ENCODE results near the gene NFIB. TPM values are rescaled to one million over a fixed set of nuclear protein-coding genes. Genes with fewer than 3 reads are reported as not detected.

The NFIB gene
- total and polyA plus RNA-seq, 2 donors (not counting 1 experiment from before 2014, with no cell fraction given) = 29.3 to 36.3 TPM

- no peak overlapping the region for H3K4me3 ChIP-seq (replicated peaks in 1 of 4; ENCODE audit: control extremely low read depth in 1 of 4, insufficient read depth in 1 of 4, low read depth in 3 of 4, low read length in 4 of 4)
- no peaks in the 10 kb centered on the region for H3K27me3 ChIP-seq (ENCODE audit: control insufficient read depth, insufficient read depth, low read length)
- no peak overlapping the region for H3K27ac ChIP-seq (ENCODE audit: insufficient read depth, low read length)
- no peak for TF ChIP-seq EZH2 (IDR thresholded peaks at IDR 0.05; ENCODE audit: low read length, missing control alignments)
- TF ChIP-seq, protein P1, sequence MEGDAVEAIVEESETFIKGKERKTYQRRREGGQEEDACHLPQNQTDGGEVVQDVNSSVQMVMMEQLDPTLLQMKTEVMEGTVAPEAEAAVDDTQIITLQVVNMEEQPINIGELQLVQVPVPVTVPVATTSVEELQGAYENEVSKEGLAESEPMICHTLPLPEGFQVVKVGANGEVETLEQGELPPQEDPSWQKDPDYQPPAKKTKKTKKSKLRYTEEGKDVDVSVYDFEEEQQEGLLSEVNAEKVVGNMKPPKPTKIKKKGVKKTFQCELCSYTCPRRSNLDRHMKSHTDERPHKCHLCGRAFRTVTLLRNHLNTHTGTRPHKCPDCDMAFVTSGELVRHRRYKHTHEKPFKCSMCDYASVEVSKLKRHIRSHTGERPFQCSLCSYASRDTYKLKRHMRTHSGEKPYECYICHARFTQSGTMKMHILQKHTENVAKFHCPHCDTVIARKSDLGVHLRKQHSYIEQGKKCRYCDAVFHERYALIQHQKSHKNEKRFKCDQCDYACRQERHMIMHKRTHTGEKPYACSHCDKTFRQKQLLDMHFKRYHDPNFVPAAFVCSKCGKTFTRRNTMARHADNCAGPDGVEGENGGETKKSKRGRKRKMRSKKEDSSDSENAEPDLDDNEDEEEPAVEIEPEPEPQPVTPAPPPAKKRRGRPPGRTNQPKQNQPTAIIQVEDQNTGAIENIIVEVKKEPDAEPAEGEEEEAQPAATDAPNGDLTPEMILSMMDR (conservative IDR thresholded peaks at IDR 0.05 in 1 of 2, IDR thresholded peaks at IDR 0.05 in 1 of 2; ENCODE audit: low read depth in 1 of 2, low read length in 2 of 2) = no peak
- H3K9me3 ChIP-seq (ENCODE audit: control insufficient read depth, insufficient read depth, low read depth, low read length) = no peaks in the 10 kb centered on the region
- no peak overlapping the region for H3K9ac ChIP-seq (ENCODE audit: insufficient read depth, low read length)
- DNase-seq (ENCODE audit: low read depth in 2 of 2) = no peak
- H3K4me1 ChIP-seq (ENCODE audit: control insufficient read depth, extremely low read depth, insufficient read depth, low read length) = peaks cover 7% of the 10 kb centered on the region
- H3K36me3 ChIP-seq (ENCODE audit: control insufficient read depth, insufficient read depth, low read length) = no peaks in the 10 kb centered on the region
- no peak overlapping the region for H3K4me2 ChIP-seq (ENCODE audit: extremely low read depth, insufficient read depth, low read length)
- no peak overlapping the region for H2AFZ ChIP-seq (ENCODE audit: low read length)
- no peaks in the 10 kb centered on the region for H4K20me1 ChIP-seq (ENCODE audit: control insufficient read depth, extremely low read depth, insufficient read depth, low read length)
- H3K79me2 ChIP-seq (ENCODE audit: control insufficient read depth, insufficient read depth, low read length) = no peaks in the 10 kb centered on the region
Observed at GRCh38 chr9:14323985-14324650, 10.2 kb upstream of the NFIB start.

DNA sequence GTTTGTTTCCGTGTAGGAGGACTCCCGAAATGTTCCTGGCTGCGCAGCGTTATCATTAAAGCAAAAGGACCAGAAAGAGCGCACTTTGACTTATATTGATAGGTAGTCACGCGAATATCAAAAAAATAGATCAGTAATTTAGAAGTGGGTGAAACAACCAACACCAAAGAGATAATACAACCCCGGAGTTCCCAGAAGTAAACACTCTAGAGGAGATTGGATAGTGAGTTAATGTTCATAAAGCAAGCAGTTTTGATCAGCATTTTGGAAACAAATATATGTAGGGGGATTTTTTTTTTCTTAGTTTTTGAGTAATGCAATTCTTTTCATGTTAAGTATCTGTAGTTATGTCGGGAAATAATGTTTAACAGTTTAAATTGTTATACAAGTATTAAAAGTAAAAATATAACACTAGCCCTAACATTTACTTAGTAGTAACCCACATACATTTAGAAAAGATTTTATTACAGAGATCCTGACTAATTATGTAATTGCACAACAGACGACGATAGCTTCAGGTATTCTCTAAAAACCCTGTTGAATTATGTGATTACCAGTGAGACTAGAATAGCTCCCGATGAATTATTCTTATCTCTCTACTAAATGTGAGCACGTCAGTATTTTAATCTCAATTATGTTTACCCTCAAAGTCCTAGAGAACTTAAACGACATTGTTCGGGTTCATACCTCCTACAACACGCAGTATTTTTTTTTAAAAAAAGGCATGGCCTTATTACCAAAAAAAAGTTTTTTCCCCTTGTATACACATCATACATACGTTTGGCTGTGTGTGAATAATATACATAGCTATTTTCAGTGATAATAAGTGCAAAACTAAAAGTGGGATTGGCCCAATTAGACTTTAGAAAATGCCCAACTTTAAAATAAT lies 9.4 kb upstream of the NFIB start:
- no peaks in the 10 kb centered on the region for H3K36me3 ChIP-seq (ENCODE audit: control insufficient read depth, insufficient read depth, low read length)
- H3K4me3 ChIP-seq (replicated peaks in 1 of 4; ENCODE audit: control extremely low read depth in 1 of 4, insufficient read depth in 1 of 4, low read depth in 3 of 4, low read length in 4 of 4) = peak overlapping the region; percentile 42 to 76 (median 66)
- H3K9me3 ChIP-seq (ENCODE audit: control insufficient read depth, insufficient read depth, low read depth, low read length) = no peaks in the 10 kb centered on the region
- H3K27ac ChIP-seq (ENCODE audit: insufficient read depth, low read length) = peak overlapping the region; percentile 79
- no peaks in the 10 kb centered on the region for H3K79me2 ChIP-seq (ENCODE audit: control insufficient read depth, insufficient read depth, low read length)
- H4K20me1 ChIP-seq (ENCODE audit: control insufficient read depth, extremely low read depth, insufficient read depth, low read length) = no peaks in the 10 kb centered on the region
- peak overlapping the region; percentile 76 for H2AFZ ChIP-seq (ENCODE audit: low read length)
- peak overlapping the region; percentile 79 for H3K9ac ChIP-seq (ENCODE audit: insufficient read depth, low read length)
- no peaks in the 10 kb centered on the region for H3K27me3 ChIP-seq (ENCODE audit: control insufficient read depth, insufficient read depth, low read length)
- no peak for TF ChIP-seq EZH2 (IDR thresholded peaks at IDR 0.05; ENCODE audit: low read length, missing control alignments)
- TF ChIP-seq, protein P1 (conservative IDR thresholded peaks at IDR 0.05 in 1 of 2, IDR thresholded peaks at IDR 0.05 in 1 of 2; ENCODE audit: low read depth in 1 of 2, low read length in 2 of 2) = no peak
- peak overlapping the region; percentile 92 for H3K4me2 ChIP-seq (ENCODE audit: extremely low read depth, insufficient read depth, low read length)
- peak in 1 of 2 donors; percentile 51 for DNase-seq (ENCODE audit: low read depth in 2 of 2)
- peaks cover 7% of the 10 kb centered on the region for H3K4me1 ChIP-seq (ENCODE audit: control insufficient read depth, extremely low read depth, insufficient read depth, low read length)
